Hippocampal formation (tissue), 2 donors: ENCODE results near the gene SNAPC4.

Source experiments
- DNase-seq, 2 donors: peaks; one replicate each; lab custom pipeline; 2025; lab: John Stamatoyannopoulos, UW

Gene SNAPC4

GRCh38 chr9:136400038-136400834 is at the start of gene SNAPC4:
TSS of gene SNAPC4 (minus strand) at chr9:136400170. CDS start at chr9:136398428, 1,742 bp downstream.
- peak; percentile 53 to 79 for DNase-seq

GRCh38 chr9:136448655-136449054 is 48.7 kb upstream of the SNAPC4 start:
- no peak for DNase-seq

GRCh38 chr9:136447173-136447778 is 47.3 kb upstream of the SNAPC4 start:
- DNase-seq, result no peak

GRCh38 chr9:136445799-136446198 is 45.8 kb upstream of the SNAPC4 start:
- DNase-seq, result no peak

- no peak for DNase-seq
Observed at GRCh38 chr9:136444102-136444501, 44.1 kb upstream of the SNAPC4 start.

- DNase-seq, result no peak
Observed at GRCh38 chr9:136443687-136444086, 43.7 kb upstream of the SNAPC4 start.

GRCh38 chr9:136443087-136443486 is 43.1 kb upstream of the SNAPC4 start:
- no peak for DNase-seq

- DNase-seq, result no peak
Observed at GRCh38 chr9:136442265-136442664, 42.3 kb upstream of the SNAPC4 start.

- no peak for DNase-seq
Observed at GRCh38 chr9:136441681-136442245, 41.8 kb upstream of the SNAPC4 start.

GRCh38 chr9:136441191-136441680 is 41.3 kb upstream of the SNAPC4 start:
- DNase-seq, result no peak

- peak in 1 of 2 donors; percentile 52 for DNase-seq
Observed at GRCh38 chr9:136439481-136440408, 39.8 kb upstream of the SNAPC4 start, which contains the start of gene INPP5E. TSS of gene INPP5E (minus strand) at chr9:136439845. CDS start at chr9:136439419, 426 bp downstream.

GRCh38 chr9:136438548-136439480 is 38.8 kb upstream of the SNAPC4 start:
- no peak for DNase-seq

- no peak for DNase-seq
Observed at GRCh38 chr9:136437839-136438547, 38.0 kb upstream of the SNAPC4 start.

GRCh38 chr9:136437430-136437829 is 37.5 kb upstream of the SNAPC4 start:
- no peak for DNase-seq

GRCh38 chr9:136436055-136436634 is 36.2 kb upstream of the SNAPC4 start:
- no peak for DNase-seq

- no peak for DNase-seq
Observed at GRCh38 chr9:136434580-136435169, 34.7 kb upstream of the SNAPC4 start.

- DNase-seq, result no peak
Observed at GRCh38 chr9:136433849-136434579, 34.0 kb upstream of the SNAPC4 start.

- DNase-seq, result no peak
Observed at GRCh38 chr9:136433043-136433715, 33.2 kb upstream of the SNAPC4 start.
